Measurements from ENCODE around the gene HSD3B2. TPM values are rescaled to one million over a fixed set of nuclear protein-coding genes. Genes with fewer than 3 reads are reported as not detected.

HSD3B2 gene
- total and polyA plus RNA-seq, 2 of the 8 experiments (the other 6 are each of a cell fraction or from before 2014, with no cell fraction given) = not detected

- TF ChIP-seq CHD7 (IDR thresholded peaks at IDR 0.05; ENCODE audit: insufficient replicate concordance, low read length) = no peak
- TF ChIP-seq NRF1 (IDR thresholded peaks at IDR 0.05; ENCODE audit: low read depth, low read length) = no peak
- no peak for TF ChIP-seq CHD2 (IDR thresholded peaks at IDR 0.05; ENCODE audit: low read length)
- no peak for TF ChIP-seq MAFK (IDR thresholded peaks at IDR 0.05; ENCODE audit: low read depth, low read length)
- TF ChIP-seq E2F6 (IDR thresholded peaks at IDR 0.05) = no peak
- no peak for TF ChIP-seq BACH1 (IDR thresholded peaks at IDR 0.05; ENCODE audit: low read length)
- no peak for TF ChIP-seq PHF8 (conservative IDR thresholded peaks at IDR 0.05; ENCODE audit: low read depth, low read length)
- no peak for TF ChIP-seq HDAC6 (IDR thresholded peaks at IDR 0.05; ENCODE audit: low read depth, low read length)
- TF ChIP-seq RXRA (IDR thresholded peaks at IDR 0.05; ENCODE audit: insufficient read depth, low read depth, low read length) = no peak
- no peak for TF ChIP-seq RNF2 (IDR thresholded peaks at IDR 0.05; ENCODE audit: borderline replicate concordance, low read depth, low read length, missing control alignments, poor library complexity, severe bottlenecking)
- no peak for TF ChIP-seq CTBP2 (IDR thresholded peaks at IDR 0.05; ENCODE audit: borderline replicate concordance, insufficient read depth, insufficient read length, low read length)
Observed at GRCh38 chr1:119384591-119384990, 30.4 kb upstream of the HSD3B2 start (continued).

Data from H1 (cell line).